ENCODE data around the gene MSANTD1.

DNA sequence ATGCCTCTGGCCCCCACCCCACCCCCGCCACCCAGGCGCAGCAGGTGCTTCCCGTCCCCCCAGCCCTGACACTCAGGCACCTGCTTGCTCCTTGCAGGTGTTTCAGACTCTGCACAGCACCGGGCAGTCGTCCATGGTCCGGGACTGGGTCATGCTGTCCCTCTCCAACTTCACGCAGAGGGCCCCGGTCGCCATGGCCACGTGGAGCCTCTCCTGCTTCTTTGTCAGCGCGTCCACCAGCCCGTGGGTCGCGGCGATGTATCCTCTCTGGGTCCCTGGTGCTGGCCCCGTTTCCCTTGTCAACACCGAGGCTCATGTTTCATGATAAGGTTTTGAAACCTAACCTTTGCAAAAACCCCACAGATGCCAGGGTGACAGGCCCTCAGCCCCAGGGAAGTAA, 10.2 kb upstream of the MSANTD1 start:
- TF ChIP-seq, protein P1, sequence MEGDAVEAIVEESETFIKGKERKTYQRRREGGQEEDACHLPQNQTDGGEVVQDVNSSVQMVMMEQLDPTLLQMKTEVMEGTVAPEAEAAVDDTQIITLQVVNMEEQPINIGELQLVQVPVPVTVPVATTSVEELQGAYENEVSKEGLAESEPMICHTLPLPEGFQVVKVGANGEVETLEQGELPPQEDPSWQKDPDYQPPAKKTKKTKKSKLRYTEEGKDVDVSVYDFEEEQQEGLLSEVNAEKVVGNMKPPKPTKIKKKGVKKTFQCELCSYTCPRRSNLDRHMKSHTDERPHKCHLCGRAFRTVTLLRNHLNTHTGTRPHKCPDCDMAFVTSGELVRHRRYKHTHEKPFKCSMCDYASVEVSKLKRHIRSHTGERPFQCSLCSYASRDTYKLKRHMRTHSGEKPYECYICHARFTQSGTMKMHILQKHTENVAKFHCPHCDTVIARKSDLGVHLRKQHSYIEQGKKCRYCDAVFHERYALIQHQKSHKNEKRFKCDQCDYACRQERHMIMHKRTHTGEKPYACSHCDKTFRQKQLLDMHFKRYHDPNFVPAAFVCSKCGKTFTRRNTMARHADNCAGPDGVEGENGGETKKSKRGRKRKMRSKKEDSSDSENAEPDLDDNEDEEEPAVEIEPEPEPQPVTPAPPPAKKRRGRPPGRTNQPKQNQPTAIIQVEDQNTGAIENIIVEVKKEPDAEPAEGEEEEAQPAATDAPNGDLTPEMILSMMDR (IDR thresholded peaks at IDR 0.05), result no peak
- no peak for TF ChIP-seq POLR2AphosphoS5 (IDR thresholded peaks at IDR 0.05)
- TF ChIP-seq POLR2A (IDR thresholded peaks at IDR 0.05), result no peak
- TF ChIP-seq EP300 (IDR thresholded peaks at IDR 0.05), result no peak

Data from suprapubic skin (tissue), 4 donors.